ENCODE results near the gene VMO1. TPM values are rescaled to one million over a fixed set of nuclear protein-coding genes. Genes with fewer than 3 reads are reported as not detected.

Gene VMO1
- total RNA-seq, 1 donor from 2014 or later: not detected

- intact Hi-C loops (cut with micrococcal nuclease): loop anchor here (1.0 to 5.0 kb wide), 8 partner anchors 16 to 159 kb away; partner anchors contain the start of genes ALOX15, ARRB2, C17orf107 and MED11
- Mint-ChIP-seq H3K9me3 (no peaks in the 10 kb centered on the region), H3K4me1 (ENCODE audit: low read depth) (peaks cover 36% of the 10 kb centered on the region), H3K4me3 (peak overlapping the region; percentile 85), H3K36me3 (ENCODE audit: low read depth) (peaks cover 4% of the 10 kb centered on the region), H3K27me3 (ENCODE audit: insufficient read depth) (peaks cover 45% of the 10 kb centered on the region), H3K27ac (peak overlapping the region; percentile 96)
- DNase-seq (ENCODE audit: low spot score): peak; percentile 82
These were observed 4.0 kb upstream of the VMO1 start for GRCh38 chr17:4789951-4790704.

GRCh38 chr17:4789701-4789950 lies 3.5 kb upstream of the VMO1 start:
- intact Hi-C loops (cut with micrococcal nuclease): loop anchor here (5.0 kb wide), 1 partner anchor 147 kb away; the partner anchor contains the start of gene ALOX15
- H3K4me1 Mint-ChIP-seq (ENCODE audit: low read depth): peaks cover 36% of the 10 kb centered on the region
- peaks cover 48% of the 10 kb centered on the region for H3K27me3 Mint-ChIP-seq (ENCODE audit: insufficient read depth)
- H3K9me3 Mint-ChIP-seq: no peaks in the 10 kb centered on the region
- DNase-seq (ENCODE audit: low spot score): no peak
- H3K36me3 Mint-ChIP-seq (ENCODE audit: low read depth): peaks cover 4% of the 10 kb centered on the region
- peak overlapping the region; percentile 34 for H3K27ac Mint-ChIP-seq
- H3K4me3 Mint-ChIP-seq: peak overlapping the region; percentile 73

- peak within 1 kb of the TSS; percentile 48 for H3K27ac Mint-ChIP-seq
- intact Hi-C loops (cut with micrococcal nuclease): loop anchor here (5.0 kb wide), 1 partner anchor 147 kb away; the partner anchor contains the start of gene ALOX15
- peaks cover 4% of the 10 kb centered on the region for H3K36me3 Mint-ChIP-seq (ENCODE audit: low read depth)
These were observed 2.9 kb upstream of the VMO1 start, which contains the start of gene GLTPD2 for GRCh38 chr17:4788807-4789700. Gene GLTPD2, plus strand, starts transcription at chr17:4788964. Its CDS starts 48 bp downstream, at chr17:4789012.

GRCh38 chr17:4788159-4788806 lies 2.1 kb upstream of the VMO1 start:
- peaks cover 36% of the 10 kb centered on the region for H3K4me1 Mint-ChIP-seq (ENCODE audit: low read depth)
- peaks cover 60% of the 10 kb centered on the region for H3K27me3 Mint-ChIP-seq (ENCODE audit: insufficient read depth)
- peak overlapping the region; percentile 48 for H3K27ac Mint-ChIP-seq
- peaks cover 4% of the 10 kb centered on the region for H3K36me3 Mint-ChIP-seq (ENCODE audit: low read depth)
- intact Hi-C loops (cut with micrococcal nuclease): loop anchor here (5.0 kb wide), 1 partner anchor 146 kb away; the partner anchor contains the start of gene ALOX15
- no peak for DNase-seq (ENCODE audit: low spot score)
- peak overlapping the region; percentile 66 for H3K4me3 Mint-ChIP-seq
- no peaks in the 10 kb centered on the region for H3K9me3 Mint-ChIP-seq

More at GRCh38 chr17:4788807-4789700, 2.9 kb upstream of the VMO1 start, which contains the start of gene GLTPD2:
- no peak for DNase-seq (ENCODE audit: low spot score)
- Mint-ChIP-seq H3K27me3 (ENCODE audit: insufficient read depth) (peaks cover 54% of the 10 kb centered on the region), H3K4me3 (peak within 1 kb of the TSS; percentile 73), H3K9me3 (no peaks in the 10 kb centered on the region), H3K4me1 (ENCODE audit: low read depth) (peaks cover 36% of the 10 kb centered on the region)

- Mint-ChIP-seq H3K9me3 (no peaks in the 10 kb centered on the region), H3K27ac (no peak overlapping the region), H3K36me3 (ENCODE audit: low read depth) (peaks cover 4% of the 10 kb centered on the region), H3K27me3 (ENCODE audit: insufficient read depth) (peaks cover 58% of the 10 kb centered on the region), H3K4me1 (ENCODE audit: low read depth) (peaks cover 43% of the 10 kb centered on the region), H3K4me3 (no peak overlapping the region)
- DNase-seq (ENCODE audit: low spot score): no peak
- intact Hi-C loops (cut with micrococcal nuclease): loop anchor here (2.0 to 5.0 kb wide), 2 partner anchors 102 to 144 kb away; partner anchors contain the start of gene ALOX15
These were observed 352 bp upstream of the VMO1 start for GRCh38 chr17:4786516-4786915.

GRCh38 chr17:4785311-4786105 lies 656 bp downstream of the VMO1 start:
- Mint-ChIP-seq H3K27me3 (ENCODE audit: insufficient read depth) (peaks cover 63% of the 10 kb centered on the region), H3K36me3 (ENCODE audit: low read depth) (peaks cover 4% of the 10 kb centered on the region), H3K27ac (no peak overlapping the region), H3K9me3 (no peaks in the 10 kb centered on the region), H3K4me1 (ENCODE audit: low read depth) (peaks cover 39% of the 10 kb centered on the region), H3K4me3 (peak overlapping the region; percentile 51)
- intact Hi-C loops (cut with micrococcal nuclease): loop anchor here (2.0 to 5.0 kb wide), 2 partner anchors 103 to 143 kb away; partner anchors contain the start of gene ALOX15
- no peak for DNase-seq (ENCODE audit: low spot score)

GRCh38 chr17:4782652-4783051 lies 3.5 kb downstream of the VMO1 start:
- H3K27ac Mint-ChIP-seq: no peak overlapping the region
- no peak overlapping the region for H3K4me3 Mint-ChIP-seq
- H3K27me3 Mint-ChIP-seq (ENCODE audit: insufficient read depth): peaks cover 60% of the 10 kb centered on the region
- no peaks in the 10 kb centered on the region for H3K9me3 Mint-ChIP-seq
- H3K36me3 Mint-ChIP-seq (ENCODE audit: low read depth): no peaks in the 10 kb centered on the region
- no peak for DNase-seq (ENCODE audit: low spot score)
- intact Hi-C loops (cut with micrococcal nuclease): no loop called here
- peaks cover 30% of the 10 kb centered on the region for H3K4me1 Mint-ChIP-seq (ENCODE audit: low read depth)

GRCh38 chr17:4780325-4780955 lies 5.7 kb downstream of the VMO1 start:
- Mint-ChIP-seq H3K4me1 (ENCODE audit: low read depth) (peaks cover 9% of the 10 kb centered on the region), H3K4me3 (no peak overlapping the region), H3K27me3 (ENCODE audit: insufficient read depth) (peaks cover 42% of the 10 kb centered on the region), H3K9me3 (no peaks in the 10 kb centered on the region), H3K36me3 (ENCODE audit: low read depth) (no peaks in the 10 kb centered on the region), H3K27ac (no peak overlapping the region)
- intact Hi-C loops (cut with micrococcal nuclease): no loop called here
- no peak for DNase-seq (ENCODE audit: low spot score)

GRCh38 chr17:4777969-4778760 lies 8.0 kb downstream of the VMO1 start:
- no peaks in the 10 kb centered on the region for H3K9me3 Mint-ChIP-seq
- peaks cover 7% of the 10 kb centered on the region for H3K4me1 Mint-ChIP-seq (ENCODE audit: low read depth)
- H3K27me3 Mint-ChIP-seq (ENCODE audit: insufficient read depth): peaks cover 33% of the 10 kb centered on the region
- H3K36me3 Mint-ChIP-seq (ENCODE audit: low read depth): no peaks in the 10 kb centered on the region
- DNase-seq (ENCODE audit: low spot score): no peak
- H3K4me3 Mint-ChIP-seq: no peak overlapping the region
- intact Hi-C loops (cut with micrococcal nuclease): no loop called here
- no peak overlapping the region for H3K27ac Mint-ChIP-seq

GRCh38 chr17:4772235-4772613 lies 13.9 kb downstream of the VMO1 start:
- H3K36me3 Mint-ChIP-seq (ENCODE audit: low read depth): no peaks in the 10 kb centered on the region

More at GRCh38 chr17:4772235-4772613, 13.9 kb downstream of the VMO1 start:
- no peak for DNase-seq (ENCODE audit: low spot score)
- intact Hi-C loops (cut with micrococcal nuclease): no loop called here
- Mint-ChIP-seq H3K9me3 (no peaks in the 10 kb centered on the region), H3K27ac (no peak overlapping the region), H3K27me3 (ENCODE audit: insufficient read depth) (peaks cover 28% of the 10 kb centered on the region), H3K4me3 (no peak overlapping the region), H3K4me1 (ENCODE audit: low read depth) (peaks cover 13% of the 10 kb centered on the region)

Measured in activated T-helper 1 cell treated with anti-CD3 and anti-CD28 coated beads, Interleukin-12 subunit alpha, Interleukin-12 subunit beta, Interleukin-2, Interleukin-4 antibody, amounts not matched to agents 30 ng/mL and 10 ng/mL and 1 ng/mL, durations not matched to agents 14 hours and 24 hours and 36 hours (primary cell).